HG03457 (cell line): ENCODE measurements around the gene AKT1S1.
A peak's percentile ranks its signal among the peaks of the same experiment; 100 is the strongest.

Experiments used
- ATAC-seq: cut with Tn5 transposase; IDR thresholded peaks from one replicate; pipeline ENCODE4 v1.9.1; 2021; ENCODE audit warnings: moderate number of reproducible peaks; ENCODE audit not compliant: unreplicated experiment

Gene AKT1S1

GRCh38 chr19:49884760-49885159 lies 7.6 kb upstream of the AKT1S1 start:
- no peak for ATAC-seq

- ATAC-seq: no peak
Measured at GRCh38 chr19:49884109-49884508, 7.0 kb upstream of the AKT1S1 start.

GRCh38 chr19:49883094-49883493 lies 5.9 kb upstream of the AKT1S1 start:
- ATAC-seq: no peak

GRCh38 chr19:49882643-49883042 lies 5.5 kb upstream of the AKT1S1 start:
- no peak for ATAC-seq

GRCh38 chr19:49881672-49882394 lies 4.7 kb upstream of the AKT1S1 start:
- no peak for ATAC-seq

- no peak for ATAC-seq
Measured at GRCh38 chr19:49881186-49881585, 4.0 kb upstream of the AKT1S1 start.

GRCh38 chr19:49880162-49880869 lies 3.2 kb upstream of the AKT1S1 start:
- no peak for ATAC-seq

- no peak for ATAC-seq
Measured at GRCh38 chr19:49879243-49879963, 2.2 kb upstream of the AKT1S1 start.

GRCh38 chr19:49878744-49879070 lies 1.6 kb upstream of the AKT1S1 start:
- ATAC-seq: no peak

GRCh38 chr19:49877879-49878743 lies 956 bp upstream of the AKT1S1 start:
- ATAC-seq: peak; percentile 35

GRCh38 chr19:49876422-49877019 lies 634 bp downstream of the AKT1S1 start:
- peak; percentile 33 for ATAC-seq

GRCh38 chr19:49875857-49876421 lies 1.2 kb downstream of the AKT1S1 start:
- no peak for ATAC-seq

GRCh38 chr19:49875177-49875576 lies 2.0 kb downstream of the AKT1S1 start:
- ATAC-seq: no peak

- ATAC-seq: no peak
Measured at GRCh38 chr19:49874503-49875157, 2.5 kb downstream of the AKT1S1 start.

- no peak for ATAC-seq
Measured at GRCh38 chr19:49873834-49874233, 3.3 kb downstream of the AKT1S1 start.

GRCh38 chr19:49873129-49873521 lies 4.0 kb downstream of the AKT1S1 start:
- ATAC-seq: no peak

- no peak for ATAC-seq
Measured at GRCh38 chr19:49872245-49873128, 4.7 kb downstream of the AKT1S1 start.

- no peak for ATAC-seq
Measured at GRCh38 chr19:49871349-49871985, 5.7 kb downstream of the AKT1S1 start.
